GM10266 (cell line): ENCODE measurements around the gene ADGRV1.

Experiments used
- DNase-seq: peaks from one replicate; pipeline ENCODE4 v3.0.0; 2012; ENCODE audit errors: extremely low spot score
- TF ChIP-seq, protein P1 (sequence below): IDR thresholded peaks from 2 replicates; pipeline ENCODE4 v1.5.1; 2012; ENCODE audit warnings: mild to moderate bottlenecking, low read depth; ENCODE audit not compliant: control insufficient read depth, insufficient read depth; ENCODE audit errors: missing control alignments

ADGRV1 gene

DNA sequence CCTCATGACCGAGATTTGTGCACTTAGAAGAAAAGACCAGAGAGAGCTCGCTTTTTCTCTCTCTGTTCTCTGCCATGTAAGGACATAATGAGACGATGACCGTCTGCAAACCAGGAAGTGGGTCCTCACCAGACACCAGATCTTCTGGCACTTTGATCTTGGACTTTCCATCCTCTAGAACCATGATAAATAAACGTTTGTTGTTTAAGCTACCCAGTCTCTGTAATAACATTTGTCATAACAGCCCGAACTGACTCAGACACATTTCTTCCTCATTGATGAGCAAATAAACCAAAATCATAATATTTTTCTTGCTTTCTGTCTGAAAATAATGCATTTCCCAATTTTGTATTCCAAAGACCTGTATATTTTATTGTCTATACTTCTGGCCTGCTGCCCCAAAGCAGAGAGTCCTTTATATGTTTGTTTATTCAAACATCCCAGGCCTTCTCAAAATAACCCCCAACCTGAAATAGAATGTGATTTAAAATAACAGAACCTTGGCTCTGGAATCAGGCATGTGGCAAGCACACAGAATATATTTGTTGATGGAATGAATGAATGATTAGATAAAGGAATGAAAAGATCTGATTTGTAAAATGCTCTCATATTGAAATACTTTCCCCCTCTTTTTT lies 396.5 kb downstream of the ADGRV1 start:
- TF ChIP-seq, protein P1, sequence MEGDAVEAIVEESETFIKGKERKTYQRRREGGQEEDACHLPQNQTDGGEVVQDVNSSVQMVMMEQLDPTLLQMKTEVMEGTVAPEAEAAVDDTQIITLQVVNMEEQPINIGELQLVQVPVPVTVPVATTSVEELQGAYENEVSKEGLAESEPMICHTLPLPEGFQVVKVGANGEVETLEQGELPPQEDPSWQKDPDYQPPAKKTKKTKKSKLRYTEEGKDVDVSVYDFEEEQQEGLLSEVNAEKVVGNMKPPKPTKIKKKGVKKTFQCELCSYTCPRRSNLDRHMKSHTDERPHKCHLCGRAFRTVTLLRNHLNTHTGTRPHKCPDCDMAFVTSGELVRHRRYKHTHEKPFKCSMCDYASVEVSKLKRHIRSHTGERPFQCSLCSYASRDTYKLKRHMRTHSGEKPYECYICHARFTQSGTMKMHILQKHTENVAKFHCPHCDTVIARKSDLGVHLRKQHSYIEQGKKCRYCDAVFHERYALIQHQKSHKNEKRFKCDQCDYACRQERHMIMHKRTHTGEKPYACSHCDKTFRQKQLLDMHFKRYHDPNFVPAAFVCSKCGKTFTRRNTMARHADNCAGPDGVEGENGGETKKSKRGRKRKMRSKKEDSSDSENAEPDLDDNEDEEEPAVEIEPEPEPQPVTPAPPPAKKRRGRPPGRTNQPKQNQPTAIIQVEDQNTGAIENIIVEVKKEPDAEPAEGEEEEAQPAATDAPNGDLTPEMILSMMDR = no peak
- no peak for DNase-seq

DNA sequence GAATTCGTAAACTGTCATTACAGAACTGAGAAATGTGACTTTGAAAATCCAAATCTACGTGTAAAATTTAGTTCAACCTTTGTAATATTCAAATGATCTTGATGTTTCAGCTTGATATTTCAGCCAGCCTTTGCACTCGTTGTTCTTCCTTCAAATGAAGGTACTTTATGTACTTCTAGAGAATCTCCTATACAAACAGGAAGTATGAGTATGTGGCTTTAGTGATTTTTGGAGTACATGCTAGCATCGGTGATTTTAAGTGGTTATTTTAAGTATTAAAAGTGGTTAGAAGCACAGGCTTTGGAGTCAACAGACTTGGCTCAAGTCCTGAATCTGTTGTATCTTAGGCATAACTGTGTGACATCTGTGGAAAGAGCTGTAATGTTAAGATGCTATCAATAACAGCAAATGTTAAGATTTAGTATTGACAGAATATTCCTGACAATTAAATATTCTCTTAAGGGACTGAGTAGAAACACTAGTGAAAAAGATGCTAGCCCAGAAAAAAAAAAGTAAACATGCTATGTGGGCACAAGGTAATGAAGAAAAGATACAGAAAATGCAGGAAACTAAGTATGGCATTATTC lies 398.0 kb downstream of the ADGRV1 start:
- no peak for DNase-seq
- TF ChIP-seq, protein P1 = no peak

DNA sequence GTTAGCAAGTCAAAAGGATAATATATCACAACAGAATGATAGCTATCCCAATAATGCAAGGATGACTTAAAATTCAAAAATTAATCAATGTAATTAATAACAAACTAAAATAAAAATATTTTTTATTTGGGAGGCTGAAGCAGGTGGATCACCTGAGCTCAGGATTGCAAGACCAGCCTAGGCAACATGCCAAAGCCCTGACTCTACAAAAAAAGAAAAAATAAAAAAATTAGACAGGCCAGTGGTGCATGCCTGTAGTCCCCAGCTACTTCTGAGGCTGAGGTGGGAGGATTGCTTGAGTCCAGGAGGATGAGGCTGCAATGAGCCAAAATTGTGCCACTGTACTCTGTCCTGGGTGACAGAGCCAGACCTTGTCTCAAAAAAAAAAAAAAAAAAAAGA lies 399.3 kb downstream of the ADGRV1 start:
- TF ChIP-seq, protein P1 = no peak
- no peak for DNase-seq

DNA sequence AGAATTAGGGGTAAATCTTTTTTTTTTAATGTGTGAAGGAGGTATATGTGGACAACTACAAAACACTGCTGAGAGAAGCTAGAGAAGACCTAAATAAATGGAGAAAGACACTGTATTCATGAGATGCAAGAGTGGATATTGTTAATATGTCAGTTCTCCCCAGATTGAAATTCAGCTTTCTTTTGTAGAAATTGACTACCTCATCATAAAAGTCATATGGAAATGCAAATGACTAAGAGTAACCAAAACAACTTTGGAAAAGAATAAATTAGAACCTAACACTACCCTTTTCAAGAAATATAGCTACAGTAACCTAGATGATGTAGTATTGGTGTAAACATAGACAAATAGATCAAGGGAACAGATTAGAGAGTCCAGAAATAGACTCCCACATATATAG lies 400.7 kb downstream of the ADGRV1 start:
- DNase-seq = no peak
- TF ChIP-seq, protein P1 = no peak

DNA sequence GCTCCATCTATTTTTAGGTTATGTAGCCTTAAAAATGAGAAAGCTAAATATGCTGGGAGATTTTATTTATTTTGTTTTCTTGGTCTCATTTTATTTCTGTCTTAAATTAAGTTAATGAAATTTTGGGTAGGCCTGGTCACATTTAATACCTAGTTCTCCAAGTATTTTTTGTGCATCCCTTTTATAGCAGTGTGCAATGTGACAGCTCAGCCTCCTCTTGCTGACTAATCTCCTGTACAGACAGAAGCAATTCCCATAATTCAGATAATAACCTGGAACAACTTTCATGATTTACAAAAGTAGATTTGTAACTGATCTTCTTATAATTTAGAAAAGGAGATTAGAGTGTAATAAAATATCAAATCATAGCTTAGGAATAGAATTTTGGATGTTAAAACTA lies 403.9 kb downstream of the ADGRV1 start:
- TF ChIP-seq, protein P1 = no peak
- no peak for DNase-seq

DNA sequence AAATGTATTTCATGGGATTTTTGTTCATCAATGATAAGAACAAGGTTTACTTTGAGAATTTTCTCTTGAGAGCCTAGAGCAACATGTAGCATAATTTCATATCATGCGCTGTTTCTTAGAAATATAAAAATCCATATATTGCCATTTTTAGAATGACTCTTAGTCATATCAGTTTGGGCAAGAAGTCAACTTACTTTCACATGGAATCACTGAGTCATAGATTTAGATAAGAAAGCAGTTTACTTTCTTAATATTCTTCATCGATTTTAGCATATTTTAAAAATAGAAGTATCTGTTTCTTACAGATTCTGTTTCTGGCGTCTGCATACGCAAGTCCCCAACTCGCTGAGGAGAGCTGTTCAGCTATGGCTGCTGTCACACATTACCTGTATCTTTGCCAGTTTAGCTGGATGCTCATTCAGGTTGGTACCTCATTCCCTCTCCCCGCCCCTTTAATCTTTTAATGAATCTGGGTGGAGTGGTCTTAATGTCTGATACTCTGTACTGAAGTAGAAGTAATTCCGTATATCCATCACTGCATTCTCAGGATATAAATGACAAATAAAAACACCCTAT lies 406.6 kb downstream of the ADGRV1 start:
- DNase-seq = no peak
- TF ChIP-seq, protein P1 = no peak

DNA sequence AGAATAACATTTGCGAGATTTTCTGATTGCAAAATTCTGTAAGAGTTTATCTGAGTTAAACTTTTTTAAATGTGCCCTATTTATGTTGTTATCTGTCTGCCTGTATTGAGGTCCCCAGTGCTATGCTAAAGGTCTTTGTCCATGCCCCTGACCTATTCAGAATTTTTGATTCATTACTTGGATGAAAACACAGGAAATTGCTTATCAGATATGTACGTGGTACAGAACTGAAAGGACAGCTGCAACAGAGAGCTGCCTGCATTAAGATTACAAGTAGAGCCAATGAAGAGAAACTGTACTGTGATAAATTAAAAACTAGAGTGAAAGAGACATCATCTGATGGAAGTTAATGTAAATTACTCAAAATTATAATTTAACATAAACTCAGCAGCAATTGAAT lies 408.8 kb downstream of the ADGRV1 start:
- no peak for DNase-seq
- TF ChIP-seq, protein P1 = no peak
